Smooth muscle cell (in vitro differentiated cells): ENCODE measurements around the gene CA12. TPM values are rescaled to one million over a fixed set of nuclear protein-coding genes. Genes with fewer than 3 reads are reported as not detected.

Experiments used
- DNase-seq: peaks from one replicate; lab custom pipeline; 2025; ENCODE audit not compliant: unreplicated experiment; lab: John Stamatoyannopoulos, UW
- H2AFZ ChIP-seq: fragments of 200-600 bp; sonication (generic); 2 replicates; pipeline ENCODE4 v1.6.0; 2016; ENCODE audit warnings: antibody characterized with exemption, low read depth, mild to moderate bottlenecking
- H3F3A ChIP-seq: fragments of 200-600 bp; sonication (generic); 2 replicates; pipeline ENCODE4 v1.6.0; 2017; ENCODE audit warnings: antibody characterized with exemption, low read depth
- H3K27ac ChIP-seq: fragments of 200-600 bp; sonication (generic); 2 replicates; pipeline ENCODE4 v1.5.1; 2016; ENCODE audit warnings: low read depth, mild to moderate bottlenecking
- H3K27me3 ChIP-seq: fragments of 200-600 bp; sonication (generic); 2 replicates; pipeline ENCODE4 v1.6.1; 2016; ENCODE audit warnings: low read depth, mild to moderate bottlenecking
- H3K36me3 ChIP-seq: fragments of 200-600 bp; sonication (generic); 2 replicates; pipeline ENCODE4 v1.5.1; 2016; ENCODE audit warnings: low read depth
- H3K4me1 ChIP-seq: fragments of 200-600 bp; sonication (generic); 2 replicates; pipeline ENCODE4 v1.5.1; 2016; ENCODE audit warnings: low read depth
- H3K4me2 ChIP-seq: fragments of 200-600 bp; sonication (generic); 2 replicates; pipeline ENCODE4 v1.6.0; 2016; ENCODE audit warnings: mild to moderate bottlenecking
- H3K4me3 ChIP-seq: fragments of 200-600 bp; sonication (generic); 2 replicates; pipeline ENCODE4 v1.5.1; 2016; ENCODE audit warnings: mild to moderate bottlenecking
- H3K79me2 ChIP-seq: fragments of 200-600 bp; sonication (generic); 2 replicates; pipeline ENCODE4 v1.6.0; 2016; ENCODE audit warnings: low read depth, mild to moderate bottlenecking
- H3K9ac ChIP-seq: fragments of 200-600 bp; sonication (generic); 2 replicates; pipeline ENCODE4 v1.6.0; 2016; ENCODE audit warnings: low read depth
- H3K9me3 ChIP-seq: fragments of 200-600 bp; sonication (generic); replicated peaks from 2 replicates; pipeline ENCODE4 v1.5.1; 2016; ENCODE audit warnings: low read depth
- H4K20me1 ChIP-seq: fragments of 200-600 bp; sonication (generic); 2 replicates; pipeline ENCODE4 v1.6.0; 2016; ENCODE audit warnings: low read depth
- CTCF ChIP-seq: fragments of 200-600 bp; sonication (generic); IDR thresholded peaks from 2 replicates; pipeline ENCODE4 v1.5.1; 2017; ENCODE audit warnings: borderline replicate concordance, mild to moderate bottlenecking, antibody characterized with exemption; ENCODE audit not compliant: insufficient read depth, poor library complexity, severe bottlenecking
- WGBS: methylation state at CpG from one replicate; pipeline ENCODE4 v1.1.7; 2016; ENCODE audit warnings: low lambda C conversion rate; 5-methylcytosine and 5-hydroxymethylcytosine counted together
- polyA plus RNA-seq: library from polyadenylated mRNA; unstranded; fragments of >200 nt; fragmentation: Nextera tagmentation; extraction: Ambion mirVana; gene quantifications from 2 replicates; pipeline ENCODE4 v1.2.1, GENCODE V29; 2016
- total RNA-seq: library from RNA; depleted of rRNA; stranded (reverse); fragments of >200 nt; gene quantifications from 2 replicates; pipeline ENCODE4 v1.2.3, GENCODE V29; 2014

Gene CA12
- total and polyA plus RNA-seq, 2 experiments from 2014 or later = 13.5 to 14.0 TPM

GRCh38 chr15:63389902-63390670, 8.4 kb upstream of the CA12 start:
- Histone ChIP-seq H2AFZ (no peak overlapping the region), H3K79me2 (no peaks in the 10 kb centered on the region), H3K4me3 (no peak overlapping the region), H3F3A (no peaks in the 10 kb centered on the region), H3K4me2 (no peak overlapping the region), H3K4me1 (no peaks in the 10 kb centered on the region), H3K27ac (no peak overlapping the region), H4K20me1 (no peaks in the 10 kb centered on the region), H3K9me3 (no peaks in the 10 kb centered on the region), H3K27me3 (no peaks in the 10 kb centered on the region), H3K36me3 (no peaks in the 10 kb centered on the region), H3K9ac (no peak overlapping the region)
- TF ChIP-seq CTCF = no peak
- no peak for DNase-seq
- 72% methylated on average over 6 of the region's 6 CpGs for WGBS

GRCh38 chr15:63388511-63388910, 6.9 kb upstream of the CA12 start:
- Histone ChIP-seq H2AFZ (no peak overlapping the region), H3K4me1 (no peaks in the 10 kb centered on the region), H3K9ac (no peak overlapping the region), H4K20me1 (no peaks in the 10 kb centered on the region), H3K4me2 (no peak overlapping the region), H3K27me3 (no peaks in the 10 kb centered on the region), H3K9me3 (no peaks in the 10 kb centered on the region), H3K36me3 (no peaks in the 10 kb centered on the region), H3K79me2 (no peaks in the 10 kb centered on the region), H3K4me3 (no peak overlapping the region), H3F3A (no peaks in the 10 kb centered on the region), H3K27ac (no peak overlapping the region)
- no peak for TF ChIP-seq CTCF
- DNase-seq = no peak
- 85% methylated on average over 5 of the region's 5 CpGs for WGBS

- Histone ChIP-seq H3K4me1 (no peaks in the 10 kb centered on the region), H3K4me2 (no peak overlapping the region), H3K27ac (no peak overlapping the region), H3F3A (no peaks in the 10 kb centered on the region), H3K36me3 (no peaks in the 10 kb centered on the region), H3K27me3 (no peaks in the 10 kb centered on the region), H3K9ac (no peak overlapping the region), H2AFZ (no peak overlapping the region), H3K79me2 (no peaks in the 10 kb centered on the region), H4K20me1 (no peaks in the 10 kb centered on the region), H3K4me3 (no peak overlapping the region), H3K9me3 (no peaks in the 10 kb centered on the region)
- TF ChIP-seq CTCF = no peak
- 66% methylated on average over 11 of the region's 11 CpGs for WGBS
- no peak for DNase-seq
These were observed 6.3 kb upstream of the CA12 start for GRCh38 chr15:63387748-63388493.
